ENCODE data around the gene MYOC. TPM values are rescaled to one million over a fixed set of nuclear protein-coding genes. Genes with fewer than 3 reads are reported as not detected.

Gene MYOC
- polyA plus RNA-seq, 1 of the 3 experiments (the other 2 are of a cell fraction): not detected

DNA sequence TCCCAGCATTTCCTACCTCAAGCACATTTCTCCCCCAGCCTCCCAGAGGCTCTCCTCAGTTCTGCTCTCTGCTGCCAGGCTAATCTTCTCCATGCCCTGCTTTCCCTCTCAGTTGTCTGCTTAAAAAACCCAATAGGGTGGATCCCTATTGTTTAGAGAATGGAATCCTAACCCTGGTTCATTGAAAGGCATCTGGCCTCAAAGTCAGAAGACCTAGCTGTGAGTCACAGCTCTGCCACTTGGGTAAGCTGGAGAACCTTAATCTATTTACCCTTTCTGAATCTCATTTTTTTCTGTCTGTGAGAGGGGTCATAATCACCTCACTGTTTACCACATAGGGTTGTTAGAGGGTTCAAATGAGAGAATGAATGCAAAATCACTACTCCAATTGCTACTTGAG is 12.5 kb upstream of the MYOC start:
- Histone ChIP-seq H4K20me1 (ENCODE audit: insufficient read depth) (no peaks in the 10 kb centered on the region), H3K4me3 (ENCODE audit: low read depth in 2 of 2, low read length in 1 of 2) (no peak overlapping the region), H3K9me2 (no peaks in the 10 kb centered on the region), H3K4me1 (ENCODE audit: control insufficient read depth in 1 of 2, insufficient read depth in 2 of 2, low read depth in 1 of 2, low read length in 1 of 2) (no peaks in the 10 kb centered on the region), H3K36me3 (replicated peaks in 1 of 2; ENCODE audit: control insufficient read depth in 1 of 2, insufficient read depth in 2 of 2, low read length in 1 of 2) (no peaks in the 10 kb centered on the region), H3F3A (replicated peaks; ENCODE audit: insufficient read depth) (no peaks in the 10 kb centered on the region), H2AFZ (ENCODE audit: low read depth) (no peak overlapping the region), H3K9me3 (no peaks in the 10 kb centered on the region), H3K4me2 (no peak overlapping the region), H3K27me3 (ENCODE audit: insufficient read depth) (peaks cover 17% of the 10 kb centered on the region; the same call in 1 of the 2 replicates), H3K27ac (ENCODE audit: low read depth in 2 of 2, low read length in 1 of 2) (no peak overlapping the region), H3K79me2 (ENCODE audit: insufficient read depth) (no peaks in the 10 kb centered on the region), H3K9ac (no peak overlapping the region)
- ChIA-PET POLR2A (no interaction called here), CTCF (no interaction called here)
- no peak for DNase-seq
- TF ChIP-seq, protein P1, sequence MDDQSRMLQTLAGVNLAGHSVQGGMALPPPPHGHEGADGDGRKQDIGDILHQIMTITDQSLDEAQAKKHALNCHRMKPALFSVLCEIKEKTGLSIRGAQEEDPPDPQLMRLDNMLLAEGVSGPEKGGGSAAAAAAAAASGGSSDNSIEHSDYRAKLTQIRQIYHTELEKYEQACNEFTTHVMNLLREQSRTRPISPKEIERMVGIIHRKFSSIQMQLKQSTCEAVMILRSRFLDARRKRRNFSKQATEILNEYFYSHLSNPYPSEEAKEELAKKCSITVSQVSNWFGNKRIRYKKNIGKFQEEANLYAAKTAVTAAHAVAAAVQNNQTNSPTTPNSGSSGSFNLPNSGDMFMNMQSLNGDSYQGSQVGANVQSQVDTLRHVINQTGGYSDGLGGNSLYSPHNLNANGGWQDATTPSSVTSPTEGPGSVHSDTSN (IDR thresholded peaks at IDR 0.05): no peak
- no peak for TF ChIP-seq GATA2 (CRISPR knock-in tag; IDR thresholded peaks at IDR 0.05)
- TF ChIP-seq, protein P2, sequence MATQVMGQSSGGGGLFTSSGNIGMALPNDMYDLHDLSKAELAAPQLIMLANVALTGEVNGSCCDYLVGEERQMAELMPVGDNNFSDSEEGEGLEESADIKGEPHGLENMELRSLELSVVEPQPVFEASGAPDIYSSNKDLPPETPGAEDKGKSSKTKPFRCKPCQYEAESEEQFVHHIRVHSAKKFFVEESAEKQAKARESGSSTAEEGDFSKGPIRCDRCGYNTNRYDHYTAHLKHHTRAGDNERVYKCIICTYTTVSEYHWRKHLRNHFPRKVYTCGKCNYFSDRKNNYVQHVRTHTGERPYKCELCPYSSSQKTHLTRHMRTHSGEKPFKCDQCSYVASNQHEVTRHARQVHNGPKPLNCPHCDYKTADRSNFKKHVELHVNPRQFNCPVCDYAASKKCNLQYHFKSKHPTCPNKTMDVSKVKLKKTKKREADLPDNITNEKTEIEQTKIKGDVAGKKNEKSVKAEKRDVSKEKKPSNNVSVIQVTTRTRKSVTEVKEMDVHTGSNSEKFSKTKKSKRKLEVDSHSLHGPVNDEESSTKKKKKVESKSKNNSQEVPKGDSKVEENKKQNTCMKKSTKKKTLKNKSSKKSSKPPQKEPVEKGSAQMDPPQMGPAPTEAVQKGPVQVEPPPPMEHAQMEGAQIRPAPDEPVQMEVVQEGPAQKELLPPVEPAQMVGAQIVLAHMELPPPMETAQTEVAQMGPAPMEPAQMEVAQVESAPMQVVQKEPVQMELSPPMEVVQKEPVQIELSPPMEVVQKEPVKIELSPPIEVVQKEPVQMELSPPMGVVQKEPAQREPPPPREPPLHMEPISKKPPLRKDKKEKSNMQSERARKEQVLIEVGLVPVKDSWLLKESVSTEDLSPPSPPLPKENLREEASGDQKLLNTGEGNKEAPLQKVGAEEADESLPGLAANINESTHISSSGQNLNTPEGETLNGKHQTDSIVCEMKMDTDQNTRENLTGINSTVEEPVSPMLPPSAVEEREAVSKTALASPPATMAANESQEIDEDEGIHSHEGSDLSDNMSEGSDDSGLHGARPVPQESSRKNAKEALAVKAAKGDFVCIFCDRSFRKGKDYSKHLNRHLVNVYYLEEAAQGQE (IDR thresholded peaks at IDR 0.05; ENCODE audit: low read depth, low read length): no peak
- no peak for TF ChIP-seq SMC3 (IDR thresholded peaks at IDR 0.05; ENCODE audit: low read depth, low read length)
- no peak for TF ChIP-seq TAF1 (IDR thresholded peaks at IDR 0.05; ENCODE audit: borderline replicate concordance, low read depth, low read length)

DNA sequence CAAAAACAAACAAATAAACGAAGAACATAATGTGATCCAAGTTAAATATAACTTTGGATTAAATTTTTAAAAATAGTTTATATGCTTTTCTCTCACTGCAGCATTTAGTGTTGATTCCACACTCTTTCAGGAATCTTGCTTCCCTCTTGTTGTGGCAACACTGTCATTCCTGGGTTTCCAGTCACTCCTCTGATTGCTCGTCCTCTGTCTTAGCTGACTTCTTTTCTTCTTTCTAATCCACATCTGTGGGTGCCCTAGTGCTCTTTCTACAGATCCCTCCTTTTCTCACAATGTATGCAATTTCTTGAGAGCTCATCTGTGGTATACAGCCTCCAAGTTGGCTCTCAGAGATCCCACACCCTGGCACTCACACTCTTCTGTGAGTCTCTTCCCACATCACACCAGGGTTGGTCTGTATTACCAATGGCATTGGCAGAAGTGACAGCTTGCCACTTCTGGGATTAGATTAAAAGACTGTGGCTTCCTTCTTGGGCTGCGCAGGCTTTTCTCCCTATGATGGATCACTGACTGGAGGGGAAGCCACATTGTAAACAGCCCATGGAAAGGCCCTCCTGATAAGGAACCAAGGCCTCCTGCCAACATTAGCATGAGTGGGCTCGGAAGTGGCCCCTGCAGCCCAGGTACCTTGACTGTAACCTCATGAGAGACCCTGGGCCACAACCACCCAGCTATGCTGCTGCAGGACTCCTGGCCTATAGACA is 11.5 kb upstream of the MYOC start:
- Histone ChIP-seq H3K79me2 (ENCODE audit: insufficient read depth) (no peaks in the 10 kb centered on the region), H3K4me1 (ENCODE audit: control insufficient read depth in 1 of 2, insufficient read depth in 2 of 2, low read depth in 1 of 2, low read length in 1 of 2) (no peaks in the 10 kb centered on the region), H3K27ac (ENCODE audit: low read depth in 2 of 2, low read length in 1 of 2) (no peak overlapping the region), H3K4me2 (no peak overlapping the region), H3K4me3 (ENCODE audit: low read depth in 2 of 2, low read length in 1 of 2) (no peak overlapping the region), H3K27me3 (ENCODE audit: insufficient read depth) (peaks cover 17% of the 10 kb centered on the region; the same call in 1 of the 2 replicates), H3K36me3 (replicated peaks in 1 of 2; ENCODE audit: control insufficient read depth in 1 of 2, insufficient read depth in 2 of 2, low read length in 1 of 2) (no peaks in the 10 kb centered on the region), H4K20me1 (ENCODE audit: insufficient read depth) (no peaks in the 10 kb centered on the region), H2AFZ (ENCODE audit: low read depth) (no peak overlapping the region), H3K9ac (no peak overlapping the region), H3K9me3 (no peaks in the 10 kb centered on the region), H3K9me2 (no peaks in the 10 kb centered on the region), H3F3A (replicated peaks; ENCODE audit: insufficient read depth) (no peaks in the 10 kb centered on the region)
- CTCF ChIA-PET: interaction anchor here (0.7 to 1.1 kb wide), 3 partner anchors 19 to 103 kb away, joined by 3 read pairs; no protein-coding TSS in a partner anchor
- 40% methylated on average over 4 of the region's 4 CpGs for WGBS (ENCODE audit: low lambda C conversion rate)
- POLR2A ChIA-PET: no interaction called here
- TF ChIP-seq, protein P3, sequence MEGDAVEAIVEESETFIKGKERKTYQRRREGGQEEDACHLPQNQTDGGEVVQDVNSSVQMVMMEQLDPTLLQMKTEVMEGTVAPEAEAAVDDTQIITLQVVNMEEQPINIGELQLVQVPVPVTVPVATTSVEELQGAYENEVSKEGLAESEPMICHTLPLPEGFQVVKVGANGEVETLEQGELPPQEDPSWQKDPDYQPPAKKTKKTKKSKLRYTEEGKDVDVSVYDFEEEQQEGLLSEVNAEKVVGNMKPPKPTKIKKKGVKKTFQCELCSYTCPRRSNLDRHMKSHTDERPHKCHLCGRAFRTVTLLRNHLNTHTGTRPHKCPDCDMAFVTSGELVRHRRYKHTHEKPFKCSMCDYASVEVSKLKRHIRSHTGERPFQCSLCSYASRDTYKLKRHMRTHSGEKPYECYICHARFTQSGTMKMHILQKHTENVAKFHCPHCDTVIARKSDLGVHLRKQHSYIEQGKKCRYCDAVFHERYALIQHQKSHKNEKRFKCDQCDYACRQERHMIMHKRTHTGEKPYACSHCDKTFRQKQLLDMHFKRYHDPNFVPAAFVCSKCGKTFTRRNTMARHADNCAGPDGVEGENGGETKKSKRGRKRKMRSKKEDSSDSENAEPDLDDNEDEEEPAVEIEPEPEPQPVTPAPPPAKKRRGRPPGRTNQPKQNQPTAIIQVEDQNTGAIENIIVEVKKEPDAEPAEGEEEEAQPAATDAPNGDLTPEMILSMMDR (IDR thresholded peaks at IDR 0.05): no peak
- TF ChIP-seq CHD2 (IDR thresholded peaks at IDR 0.05; ENCODE audit: low read length, partially characterized antibody) (no peak), NFIC (IDR thresholded peaks at IDR 0.05; ENCODE audit: borderline replicate concordance) (no peak)
- no peak for DNase-seq
